ENCODE results near the gene RBKS.

DNA sequence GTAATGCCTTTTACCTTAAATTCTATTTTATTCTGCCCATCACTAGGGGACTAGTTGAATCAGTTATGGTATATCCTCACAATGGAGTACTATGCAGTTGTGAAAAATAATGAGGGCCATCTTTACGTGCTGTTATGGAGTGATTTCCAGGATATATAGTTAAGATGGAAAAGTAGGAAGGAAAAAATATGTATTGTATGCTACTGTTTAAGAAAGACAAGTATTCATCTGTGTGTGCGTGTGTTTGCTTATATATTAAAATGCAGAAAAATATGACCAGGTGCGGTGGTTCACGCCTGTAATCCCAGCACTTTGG lies 151.2 kb downstream of the RBKS start:
- TF ChIP-seq, protein P1, sequence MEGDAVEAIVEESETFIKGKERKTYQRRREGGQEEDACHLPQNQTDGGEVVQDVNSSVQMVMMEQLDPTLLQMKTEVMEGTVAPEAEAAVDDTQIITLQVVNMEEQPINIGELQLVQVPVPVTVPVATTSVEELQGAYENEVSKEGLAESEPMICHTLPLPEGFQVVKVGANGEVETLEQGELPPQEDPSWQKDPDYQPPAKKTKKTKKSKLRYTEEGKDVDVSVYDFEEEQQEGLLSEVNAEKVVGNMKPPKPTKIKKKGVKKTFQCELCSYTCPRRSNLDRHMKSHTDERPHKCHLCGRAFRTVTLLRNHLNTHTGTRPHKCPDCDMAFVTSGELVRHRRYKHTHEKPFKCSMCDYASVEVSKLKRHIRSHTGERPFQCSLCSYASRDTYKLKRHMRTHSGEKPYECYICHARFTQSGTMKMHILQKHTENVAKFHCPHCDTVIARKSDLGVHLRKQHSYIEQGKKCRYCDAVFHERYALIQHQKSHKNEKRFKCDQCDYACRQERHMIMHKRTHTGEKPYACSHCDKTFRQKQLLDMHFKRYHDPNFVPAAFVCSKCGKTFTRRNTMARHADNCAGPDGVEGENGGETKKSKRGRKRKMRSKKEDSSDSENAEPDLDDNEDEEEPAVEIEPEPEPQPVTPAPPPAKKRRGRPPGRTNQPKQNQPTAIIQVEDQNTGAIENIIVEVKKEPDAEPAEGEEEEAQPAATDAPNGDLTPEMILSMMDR (optimal IDR thresholded peaks at IDR 0.05 in 1 of 3, IDR thresholded peaks at IDR 0.05 in 1 of 3, conservative IDR thresholded peaks at IDR 0.05 in 1 of 3; ENCODE audit: extremely low read depth in 1 of 3, insufficient read depth in 2 of 3, low read length in 3 of 3), result no peak
- TF ChIP-seq EZH2 (IDR thresholded peaks at IDR 0.05; ENCODE audit: low read length), result no peak

Measured in keratinocyte (primary cell).